IMR-90 (cell line): ENCODE measurements around the gene GRSF1. TPM values are rescaled to one million over a fixed set of nuclear protein-coding genes. Genes with fewer than 3 reads are reported as not detected.

Source experiments
- ATAC-seq: fragments of 200-7000 bp; cut with Tn5 transposase; 2 replicates; pipeline ENCODE4 v1.9.1; 2020; ENCODE audit warnings: low read depth, mild to moderate bottlenecking, moderate library complexity
- BruUV-seq: library from RNA; stranded (reverse); fragments of 400-500 nt; replicated peaks from 2 replicates; lab custom pipeline; 2021; lab: Mats Ljungman, UMichigan
- CTCF ChIA-PET: fragments of 300-600 bp; formaldehyde crosslinking; extraction: SDS; loops from one replicate; lab custom pipeline; 2021; ENCODE audit warnings: antibody characterized with exemption; lab: Yijun Ruan, JAX
- POLR2A ChIA-PET: fragments of 300-600 bp; sonication (Branson Sonifier 250); formaldehyde crosslinking; loops from one replicate; lab custom pipeline; 2022; ENCODE audit warnings: antibody characterized with exemption; ENCODE audit not compliant: unreplicated experiment; lab: Charles Lee
- DNase-seq: peaks from one replicate; pipeline ENCODE4 v3.0.0; 2013
- H2AFZ ChIP-seq: replicated peaks from 2 replicates; pipeline ENCODE3; 2013; ENCODE audit warnings: low read length, mild to moderate bottlenecking; ENCODE audit not compliant: poor library complexity
- H2AK5ac ChIP-seq: 2 replicates; pipeline ENCODE4 v1.6.1; 2013; ENCODE audit warnings: low read depth, low read length, inconsistent platforms
- H2AK9ac ChIP-seq: replicated peaks from 2 replicates; pipeline ENCODE3; 2013; ENCODE audit warnings: mild to moderate bottlenecking, low read depth, low read length, moderate library complexity; ENCODE audit not compliant: poor library complexity
- H2BK120ac ChIP-seq: 2 replicates; pipeline ENCODE4 v1.6.1; 2013; ENCODE audit warnings: low read depth, low read length, inconsistent platforms
- H2BK15ac ChIP-seq: 3 replicates; pipeline ENCODE4 v1.6.1; 2013; ENCODE audit warnings: low read depth, low read length, inconsistent platforms
- H2BK20ac ChIP-seq: 2 replicates; pipeline ENCODE4 v1.6.1; 2013; ENCODE audit warnings: low read depth, mild to moderate bottlenecking, inconsistent platforms, low read length, moderate library complexity
- H2BK5ac ChIP-seq: 2 replicates; pipeline ENCODE4 v1.6.1; 2013; ENCODE audit warnings: mild to moderate bottlenecking, low read depth, low read length, inconsistent platforms; ENCODE audit not compliant: poor library complexity, severe bottlenecking
- H3K14ac ChIP-seq: replicated peaks from 2 replicates; pipeline ENCODE4 v1.6.1; 2013; ENCODE audit warnings: low read depth, low read length, inconsistent platforms
- H3K18ac ChIP-seq: 2 replicates; pipeline ENCODE4 v1.6.1; 2013; ENCODE audit warnings: low read depth, low read length, control low read depth
- H3K23ac ChIP-seq: 2 replicates; pipeline ENCODE4 v1.6.1; 2013; ENCODE audit warnings: low read depth, low read length, inconsistent platforms
- H3K27ac ChIP-seq: 2 replicates; pipeline ENCODE4 v1.5.1; 2013; ENCODE audit warnings: mild to moderate bottlenecking, control low read depth, low read length; ENCODE audit not compliant: insufficient read depth
- H3K27me3 ChIP-seq: 2 replicates; pipeline ENCODE4 v1.6.1; 2013; ENCODE audit warnings: low read length; ENCODE audit not compliant: control insufficient read depth, insufficient read depth
- H3K36me3 ChIP-seq: 2 replicates; pipeline ENCODE4 v1.6.1; 2013; ENCODE audit warnings: low read length, mixed read lengths; ENCODE audit not compliant: control insufficient read depth, insufficient read depth
- H3K4ac ChIP-seq: 2 replicates; pipeline ENCODE4 v1.6.1; 2013; ENCODE audit warnings: low read depth, low read length, inconsistent platforms
- H3K4me1 ChIP-seq: 2 replicates; pipeline ENCODE4 v1.6.1; 2013; ENCODE audit warnings: low read length, mixed read lengths; ENCODE audit not compliant: control insufficient read depth, insufficient read depth
- H3K4me2 ChIP-seq: 2 replicates; pipeline ENCODE4 v1.6.1; 2013; ENCODE audit warnings: low read depth, mild to moderate bottlenecking, control low read depth, low read length, moderate library complexity
- H3K4me3 ChIP-seq: 2 replicates; pipeline ENCODE4 v1.5.1; 2013; ENCODE audit warnings: low read depth, mild to moderate bottlenecking, control low read depth, low read length, moderate library complexity; ENCODE audit not compliant: insufficient read depth
- H3K56ac ChIP-seq: 2 replicates; pipeline ENCODE4 v1.6.1; 2013; ENCODE audit warnings: low read length, inconsistent platforms; ENCODE audit not compliant: insufficient read depth; ENCODE audit errors: extremely low read depth
- H3K79me1 ChIP-seq, 2 experiments: 2 replicates each; pipeline ENCODE4 v1.6.1; 2013; ENCODE audit warnings: low read length in 2 of 2, inconsistent platforms in 1 of 2, low read depth in 1 of 2
- H3K9ac ChIP-seq: 2 replicates; pipeline ENCODE4 v1.6.1; 2013; ENCODE audit warnings: low read depth, low read length, control low read depth
- H3K9me1 ChIP-seq: 2 replicates; pipeline ENCODE4 v1.6.1; 2013; ENCODE audit warnings: low read length, inconsistent platforms; ENCODE audit not compliant: insufficient read depth
- H3K9me3 ChIP-seq: 2 replicates; pipeline ENCODE4 v1.6.1; 2013; ENCODE audit warnings: low read length; ENCODE audit not compliant: control insufficient read depth, insufficient read depth
- H4K20me1 ChIP-seq: 2 replicates; pipeline ENCODE4 v1.6.1; 2013; ENCODE audit warnings: low read length, inconsistent platforms; ENCODE audit not compliant: insufficient read depth
- H4K5ac ChIP-seq: 2 replicates; pipeline ENCODE4 v1.6.1; 2013; ENCODE audit warnings: mild to moderate bottlenecking, low read depth, low read length, control low read depth
- H4K8ac ChIP-seq, 2 experiments: 2 replicates each; pipeline ENCODE4 v1.6.1; 2013; ENCODE audit warnings: low read depth in 2 of 2, low read length in 2 of 2, control low read depth in 1 of 2, inconsistent platforms in 1 of 2
- H4K91ac ChIP-seq: 2 replicates; pipeline ENCODE4 v1.6.1; 2013; ENCODE audit warnings: low read depth, low read length, inconsistent platforms; ENCODE audit not compliant: insufficient read depth
- MAFK ChIP-seq: IDR thresholded peaks from 2 replicates; pipeline ENCODE4 v1.6.1; 2012; ENCODE audit warnings: low read depth, low read length, improper control_type of control experiment
- WGBS, 2 experiments: methylation state at CpG; one replicate each; pipeline versions ENCODE4 v1.1.5 to v1.1.7; 2013; ENCODE audit warnings: missing lambda C conversion rate in 2 of 2; ENCODE audit not compliant: insufficient read length in 1 of 2; ENCODE audit errors: extremely low coverage in 2 of 2; 5-methylcytosine and 5-hydroxymethylcytosine counted together
- dilution Hi-C: fragments of 300-500 bp; cut with HindIII; formaldehyde crosslinking; loops from one replicate; pipeline ENCODE4 v1.14.3; 2018; ENCODE audit warnings: low sequenced_read_pairs; ENCODE audit not compliant: unreplicated experiment
- in situ Hi-C: fragments of 300-500 bp; cut with MboI; formaldehyde crosslinking; loops from 3 replicates; pipeline ENCODE4 v1.14.3; 2019; ENCODE audit warnings: low sequenced_read_pairs, inconsistent platforms, mixed read lengths
- intact Hi-C: fragments of 100-400 bp; cut with micrococcal nuclease; formaldehyde crosslinking; loops from 2 replicates; pipeline ENCODE4 v1.10.0; 2022
- polyA plus RNA-seq, 3 experiments: library from polyadenylated mRNA; depleted of rRNA; stranded (reverse); fragments of >200 nt; gene quantifications; 2 replicates each; pipeline ENCODE4 v1.2.3, GENCODE V29; 2012; ENCODE audit warnings: low replicate concordance in 1 of 3
- total RNA-seq: library from RNA; depleted of rRNA; stranded (reverse); fragments of >200 nt; gene quantifications from 2 replicates; pipeline ENCODE4 v1.2.3, GENCODE V29; 2012

GRSF1 gene
- total and polyA plus RNA-seq, 2 of the 4 experiments (the other 2 are of a cell fraction) = 67.7 to 71.5 TPM

DNA sequence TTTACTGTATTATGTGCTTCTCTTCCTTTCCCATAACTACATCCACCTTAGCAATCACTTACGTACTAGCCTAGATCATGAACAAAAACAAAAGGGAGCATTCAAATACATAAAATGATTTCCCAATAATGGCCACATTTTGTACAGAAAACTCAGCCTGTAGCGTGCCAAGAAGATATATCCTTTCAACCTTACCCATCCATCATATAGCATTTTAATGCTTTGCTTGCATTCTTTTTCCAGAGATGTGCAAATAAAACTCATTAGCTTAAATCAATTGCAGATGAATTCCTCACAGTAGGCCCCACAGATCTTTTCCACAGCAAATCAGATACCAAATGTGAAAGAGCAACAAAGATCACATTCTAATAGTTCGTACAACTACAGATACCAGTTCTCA, 20.8 kb downstream of the GRSF1 start:
- 100% methylated on average over 1 of the region's 3 CpGs; no CpG with 5 or more reads in 1 of the 2 experiments for WGBS, 2 experiments
- Histone ChIP-seq H2BK20ac (no peak overlapping the region), H2AFZ (no peak overlapping the region), H4K5ac (no peak overlapping the region), H3K79me1 (peaks cover 0 to 4% of the 10 kb centered on the region in 2 experiments; a peak in 1 of 4 replicates), H3K4ac (no peak overlapping the region), H4K20me1 (no peaks in the 10 kb centered on the region), H3K9me1 (no peaks in the 10 kb centered on the region), H3K56ac (no peak overlapping the region), H3K4me2 (no peak overlapping the region), H3K9ac (no peak overlapping the region), H3K18ac (no peak overlapping the region), H4K91ac (no peak overlapping the region), H2BK15ac (no peak overlapping the region), H3K9me3 (no peaks in the 10 kb centered on the region), H4K8ac (no peak overlapping the region), H2BK120ac (no peak overlapping the region), H3K4me3 (no peak overlapping the region), H3K27me3 (no peaks in the 10 kb centered on the region), H2AK5ac (no peak overlapping the region), H3K4me1 (no peaks in the 10 kb centered on the region), H3K27ac (no peak overlapping the region), H2AK9ac (no peak overlapping the region), H2BK5ac (no peak overlapping the region), H3K36me3 (peaks cover 33% of the 10 kb centered on the region), H3K14ac (no peak overlapping the region), H3K23ac (no peak overlapping the region)
- in situ Hi-C loops = no loop called here
- POLR2A ChIA-PET = no interaction called here
- no peak for ATAC-seq
- no peak for TF ChIP-seq MAFK
- BruUV-seq = no TSS peak
- intact Hi-C loops = no loop called here
- DNase-seq = no peak
- CTCF ChIA-PET = no interaction called here
- dilution Hi-C loops = no loop called here
